Renal cortex interstitium (tissue), 11 donors: ENCODE measurements around the gene C10orf105. TPM values are rescaled to one million over a fixed set of nuclear protein-coding genes. Genes with fewer than 3 reads are reported as not detected.

Source experiments
- DNase-seq, 11 donors: peaks; one replicate each; pipeline ENCODE4 v3.0.0-alpha.2; 2013; ENCODE audit warnings: low read depth in 9 of 11, low spot score in 4 of 11; ENCODE audit errors: extremely low read depth in 1 of 11
- polyA plus RNA-seq, 3 donors: library from polyadenylated mRNA; unstranded; fragments of 120-200 nt; gene quantifications; one replicate each; pipeline ENCODE4 v1.2.1, GENCODE V29; 2013; ENCODE audit not compliant: insufficient read length in 3 of 3

C10orf105 gene
- polyA plus RNA-seq, 3 donors, result 0.13 to 0.18 (median 0.16) TPM

- DNase-seq, result no peak
These were observed 56.3 kb downstream of the C10orf105 start for GRCh38 chr10:71663311-71663710.

GRCh38 chr10:71661779-71662336 lies 57.7 kb downstream of the C10orf105 start:
- no peak for DNase-seq

Other genes starting within 250 kb of the C10orf105 start
- gene VSIR, start 53.7 kb upstream of the C10orf105 start, polyA plus RNA-seq, result 10 to 100 TPM in 2 of 3 donors, 1 to 10 TPM in 1; 7.3 to 11.4 (median 10.3) TPM
- gene PSAP, start 131.5 kb upstream of the C10orf105 start, polyA plus RNA-seq, result 100 to 1,000 TPM; 813 to 850 (median 831) TPM
- gene CHST3, start 244.6 kb upstream of the C10orf105 start, polyA plus RNA-seq, result 10 to 100 TPM; 14.1 to 19.4 (median 16.2) TPM